GM12891 (cell line): ENCODE measurements around the gene ZNF407.

Experiments used
- POLR2A ChIP-seq: IDR thresholded peaks from 2 replicates; pipeline ENCODE4 v1.6.1; 2011; ENCODE audit warnings: low read depth, low read length, control low read depth
- POLR2AphosphoS5 ChIP-seq: IDR thresholded peaks from 2 replicates; pipeline ENCODE4 v1.6.1; 2011; ENCODE audit warnings: low read depth, low read length, control low read depth
- SPI1 ChIP-seq: IDR thresholded peaks from 2 replicates; pipeline ENCODE4 v1.6.1; 2011; ENCODE audit warnings: low read depth, low read length, control low read depth

- TF ChIP-seq POLR2A (no peak), POLR2AphosphoS5 (no peak), SPI1 (no peak)
These were observed 511.1 kb downstream of the ZNF407 start for GRCh38 chr18:75108579-75109318.
